ENCODE results near the gene COL26A1.

Gene COL26A1

GRCh38 chr7:101357433-101357832, 5.2 kb upstream of the COL26A1 start:
- no peaks in the 10 kb centered on the region for H3K36me3 Mint-ChIP-seq (ENCODE audit: low read depth)
- H3K27me3 Mint-ChIP-seq (ENCODE audit: low read depth), result peaks cover 13% of the 10 kb centered on the region
- H3K4me3 Mint-ChIP-seq, result no peak overlapping the region
- peaks cover 2% of the 10 kb centered on the region for H3K4me1 Mint-ChIP-seq (ENCODE audit: low read depth)
- no peak overlapping the region for H3K27ac Mint-ChIP-seq
- no peaks in the 10 kb centered on the region for H3K9me3 Mint-ChIP-seq

GRCh38 chr7:101363196-101363733, 590 bp downstream of the COL26A1 start:
- peaks cover 39% of the 10 kb centered on the region for H3K27me3 Mint-ChIP-seq (ENCODE audit: low read depth)
- no peak overlapping the region for H3K4me3 Mint-ChIP-seq
- H3K9me3 Mint-ChIP-seq, result no peaks in the 10 kb centered on the region
- no peak overlapping the region for H3K27ac Mint-ChIP-seq
- peaks cover 2% of the 10 kb centered on the region for H3K4me1 Mint-ChIP-seq (ENCODE audit: low read depth)
- H3K36me3 Mint-ChIP-seq (ENCODE audit: low read depth), result no peaks in the 10 kb centered on the region

- no peak overlapping the region for H3K4me3 Mint-ChIP-seq
- H3K36me3 Mint-ChIP-seq (ENCODE audit: low read depth), result no peaks in the 10 kb centered on the region
- H3K4me1 Mint-ChIP-seq (ENCODE audit: low read depth), result peaks cover 2% of the 10 kb centered on the region
- H3K9me3 Mint-ChIP-seq, result no peaks in the 10 kb centered on the region
- no peak overlapping the region for H3K27ac Mint-ChIP-seq
- peaks cover 43% of the 10 kb centered on the region for H3K27me3 Mint-ChIP-seq (ENCODE audit: low read depth)
Measured at GRCh38 chr7:101363734-101364374, 1.2 kb downstream of the COL26A1 start.

GRCh38 chr7:101365956-101366355, 3.3 kb downstream of the COL26A1 start:
- H3K9me3 Mint-ChIP-seq, result no peaks in the 10 kb centered on the region
- H3K36me3 Mint-ChIP-seq (ENCODE audit: low read depth), result no peaks in the 10 kb centered on the region
- no peak overlapping the region for H3K4me3 Mint-ChIP-seq
- peaks cover 51% of the 10 kb centered on the region for H3K27me3 Mint-ChIP-seq (ENCODE audit: low read depth)
- peaks cover 2% of the 10 kb centered on the region for H3K4me1 Mint-ChIP-seq (ENCODE audit: low read depth)
- H3K27ac Mint-ChIP-seq, result no peak overlapping the region

- Mint-ChIP-seq H3K27ac (no peak overlapping the region), H3K4me3 (no peak overlapping the region), H3K4me1 (ENCODE audit: low read depth) (no peaks in the 10 kb centered on the region), H3K27me3 (ENCODE audit: low read depth) (peaks cover 49% of the 10 kb centered on the region), H3K36me3 (ENCODE audit: low read depth) (no peaks in the 10 kb centered on the region), H3K9me3 (no peaks in the 10 kb centered on the region)
Measured at GRCh38 chr7:101367676-101368075, 5.0 kb downstream of the COL26A1 start.

- Mint-ChIP-seq H3K27ac (no peak overlapping the region), H3K4me1 (ENCODE audit: low read depth) (no peaks in the 10 kb centered on the region), H3K9me3 (no peaks in the 10 kb centered on the region), H3K36me3 (ENCODE audit: low read depth) (no peaks in the 10 kb centered on the region), H3K27me3 (ENCODE audit: low read depth) (peaks cover 56% of the 10 kb centered on the region), H3K4me3 (no peak overlapping the region)
Measured at GRCh38 chr7:101368422-101369165, 5.9 kb downstream of the COL26A1 start.

GRCh38 chr7:101370836-101371235, 8.2 kb downstream of the COL26A1 start:
- H3K27me3 Mint-ChIP-seq (ENCODE audit: low read depth), result peaks cover 42% of the 10 kb centered on the region
- H3K4me3 Mint-ChIP-seq, result no peak overlapping the region
- no peaks in the 10 kb centered on the region for H3K4me1 Mint-ChIP-seq (ENCODE audit: low read depth)
- no peaks in the 10 kb centered on the region for H3K36me3 Mint-ChIP-seq (ENCODE audit: low read depth)
- H3K27ac Mint-ChIP-seq, result no peak overlapping the region
- no peaks in the 10 kb centered on the region for H3K9me3 Mint-ChIP-seq

- Mint-ChIP-seq H3K27me3 (ENCODE audit: low read depth) (peaks cover 23% of the 10 kb centered on the region), H3K27ac (no peak overlapping the region), H3K9me3 (no peaks in the 10 kb centered on the region), H3K36me3 (ENCODE audit: low read depth) (no peaks in the 10 kb centered on the region), H3K4me1 (ENCODE audit: low read depth) (no peaks in the 10 kb centered on the region), H3K4me3 (no peak overlapping the region)
Measured at GRCh38 chr7:101373812-101374614, 11.3 kb downstream of the COL26A1 start.

- Mint-ChIP-seq H3K36me3 (ENCODE audit: low read depth) (no peaks in the 10 kb centered on the region), H3K4me3 (no peak overlapping the region), H3K4me1 (ENCODE audit: low read depth) (no peaks in the 10 kb centered on the region), H3K9me3 (no peaks in the 10 kb centered on the region), H3K27me3 (ENCODE audit: low read depth) (peaks cover 23% of the 10 kb centered on the region), H3K27ac (no peak overlapping the region)
Measured at GRCh38 chr7:101374990-101375389, 12.3 kb downstream of the COL26A1 start.

- Mint-ChIP-seq H3K4me1 (ENCODE audit: low read depth) (no peaks in the 10 kb centered on the region), H3K9me3 (no peaks in the 10 kb centered on the region), H3K36me3 (ENCODE audit: low read depth) (no peaks in the 10 kb centered on the region), H3K27ac (no peak overlapping the region), H3K4me3 (no peak overlapping the region), H3K27me3 (ENCODE audit: low read depth) (peaks cover 24% of the 10 kb centered on the region)
Measured at GRCh38 chr7:101376601-101377000, 13.9 kb downstream of the COL26A1 start.

GRCh38 chr7:101377189-101377736, 14.6 kb downstream of the COL26A1 start:
- Mint-ChIP-seq H3K4me1 (ENCODE audit: low read depth) (no peaks in the 10 kb centered on the region), H3K36me3 (ENCODE audit: low read depth) (no peaks in the 10 kb centered on the region), H3K9me3 (no peaks in the 10 kb centered on the region), H3K27ac (no peak overlapping the region), H3K27me3 (ENCODE audit: low read depth) (peaks cover 25% of the 10 kb centered on the region), H3K4me3 (no peak overlapping the region)

GRCh38 chr7:101378751-101379174, 16.1 kb downstream of the COL26A1 start:
- H3K4me1 Mint-ChIP-seq (ENCODE audit: low read depth), result no peaks in the 10 kb centered on the region
- no peak overlapping the region for H3K4me3 Mint-ChIP-seq
- no peak overlapping the region for H3K27ac Mint-ChIP-seq
- H3K27me3 Mint-ChIP-seq (ENCODE audit: low read depth), result peaks cover 16% of the 10 kb centered on the region
- H3K36me3 Mint-ChIP-seq (ENCODE audit: low read depth), result no peaks in the 10 kb centered on the region
- H3K9me3 Mint-ChIP-seq, result no peaks in the 10 kb centered on the region

- H3K27me3 Mint-ChIP-seq (ENCODE audit: low read depth), result peaks cover 14% of the 10 kb centered on the region
- H3K4me1 Mint-ChIP-seq (ENCODE audit: low read depth), result no peaks in the 10 kb centered on the region
- no peak overlapping the region for H3K4me3 Mint-ChIP-seq
- no peak overlapping the region for H3K27ac Mint-ChIP-seq
- no peaks in the 10 kb centered on the region for H3K36me3 Mint-ChIP-seq (ENCODE audit: low read depth)
- no peaks in the 10 kb centered on the region for H3K9me3 Mint-ChIP-seq
Measured at GRCh38 chr7:101379302-101379701, 16.6 kb downstream of the COL26A1 start.

- Mint-ChIP-seq H3K27ac (no peak overlapping the region), H3K27me3 (ENCODE audit: low read depth) (peaks cover 18% of the 10 kb centered on the region), H3K9me3 (no peaks in the 10 kb centered on the region), H3K4me3 (no peak overlapping the region), H3K4me1 (ENCODE audit: low read depth) (no peaks in the 10 kb centered on the region), H3K36me3 (ENCODE audit: low read depth) (no peaks in the 10 kb centered on the region)
Measured at GRCh38 chr7:101381549-101382111, 19.0 kb downstream of the COL26A1 start.
